Kidney (tissue), 14 donors: ENCODE measurements around the gene ANOS1. TPM values are rescaled to one million over a fixed set of nuclear protein-coding genes. Genes with fewer than 3 reads are reported as not detected.

Experiments used
- DNase-seq, 5 donors: peaks; one replicate each; pipeline ENCODE4 v3.0.0-alpha.2; 2013 to 2020
- FAIRE-seq: peaks from 2 replicates; lab custom pipeline; 2012; peaks lifted over from hg19 to GRCh38; lab: Jason Lieb, UNC
- H3K27ac ChIP-seq, 2 donors: one replicate each; pipeline ENCODE4 v1.7.0; 2013; ENCODE audit warnings: low read depth in 2 of 2, low read length in 2 of 2, inconsistent platforms in 1 of 2
- H3K27me3 ChIP-seq: one replicate; pipeline ENCODE4 v1.7.1; 2013; ENCODE audit warnings: low read length, inconsistent platforms; ENCODE audit not compliant: control insufficient read depth, insufficient read depth
- H3K36me3 ChIP-seq, 3 donors: one replicate each; pipeline versions ENCODE4 v1.7.0 to v1.7.1; 2013; ENCODE audit warnings: low read length in 3 of 3, control low read depth in 1 of 3, inconsistent platforms in 1 of 3; ENCODE audit not compliant: insufficient read depth in 3 of 3, control insufficient read depth in 2 of 3
- H3K4me1 ChIP-seq, 3 donors: one replicate each; pipeline versions ENCODE4 v1.7.0 to v1.7.1; 2013; ENCODE audit warnings: low read length in 3 of 3, inconsistent platforms in 1 of 3, low read depth in 1 of 3; ENCODE audit not compliant: control insufficient read depth in 2 of 3, insufficient read depth in 2 of 3
- H3K4me3 ChIP-seq, 3 donors: one replicate each; pipeline versions ENCODE4 v1.7.0 to v1.8.1; 2013; ENCODE audit warnings: low read length in 3 of 3, control low read depth in 1 of 3, inconsistent platforms in 1 of 3
- H3K9ac ChIP-seq, 3 donors: one replicate each; pipeline versions ENCODE4 v1.7.0 to v1.7.1; 2013; ENCODE audit warnings: low read length in 3 of 3, control low read depth in 1 of 3, inconsistent platforms in 1 of 3
- H3K9me3 ChIP-seq, 3 donors: one replicate each; pipeline versions ENCODE4 v1.7.0 to v1.7.1; 2013; ENCODE audit warnings: low read length in 3 of 3, control low read depth in 1 of 3, inconsistent platforms in 1 of 3; ENCODE audit not compliant: control insufficient read depth in 2 of 3, insufficient read depth in 1 of 3
- CTCF ChIP-seq: IDR thresholded peaks from 3 replicates; pipeline ENCODE4 v1.5.1; 2012; ENCODE audit warnings: mild to moderate bottlenecking, moderate library complexity, borderline replicate concordance; ENCODE audit not compliant: insufficient read depth; ENCODE audit errors: extremely low read depth
- intact Hi-C: fragments of 100-400 bp; cut with DNase I; formaldehyde crosslinking; loops from one replicate; pipeline ENCODE4 v1.11.1; 2022
- polyA plus RNA-seq: library from polyadenylated mRNA; stranded (reverse); fragments of 350-450 nt; fragmentation: Illumina TruSeq; extraction: RNeasy Lipid Tissue Mini Kit (QIAGEN cat#74804); gene quantifications from one replicate; pipeline ENCODE4 v1.2.3, GENCODE V29; 2014; ENCODE audit warnings: low read depth, low replicate concordance; ENCODE audit not compliant: insufficient read depth
- total RNA-seq: library from RNA; stranded (reverse); fragmentation: NEBNext Ultra II Directional; extraction: Animal tissue kit (Norgen Biotek cat#: 25700); gene quantifications from one replicate; pipeline ENCODE4 v1.2.1, GENCODE V29; 2021
- donor health status: control.
- donor health status: control.
- donor health status: control.
- donor health status: control.
- donor health status: control.
- donor health status: DM: yes; HTN: yes; CAD: no.
- donor health status: Normal renal cell carcinoma (clear cell type).

ANOS1 gene
- total and polyA plus RNA-seq, 2 donors from 2014 or later: 0.69 to 2.3 TPM

- no peaks in the 10 kb centered on the region for H3K27me3 ChIP-seq
- H3K9me3 ChIP-seq: no peaks in the 10 kb centered on the region
- no peak overlapping the region for H3K9ac ChIP-seq
- no peak for TF ChIP-seq CTCF
- no peaks in the 10 kb centered on the region for H3K36me3 ChIP-seq
- DNase-seq: peak in 1 of 5 donors; percentile 13
- H3K4me1 ChIP-seq: no peaks in the 10 kb centered on the region
- H3K4me3 ChIP-seq: no peak overlapping the region
- H3K27ac ChIP-seq: no peak overlapping the region
- intact Hi-C loops: no loop called here
- FAIRE-seq: no peak
These were observed 152.3 kb downstream of the ANOS1 start for GRCh38 chrX:8579602-8580001.

- FAIRE-seq (no peak), DNase-seq (no peak)
- Histone ChIP-seq H3K4me1 (no peaks in the 10 kb centered on the region), H3K27me3 (no peaks in the 10 kb centered on the region), H3K27ac (no peak overlapping the region), H3K9me3 (no peaks in the 10 kb centered on the region), H3K4me3 (no peak overlapping the region), H3K9ac (no peak overlapping the region), H3K36me3 (no peaks in the 10 kb centered on the region)
- no peak for TF ChIP-seq CTCF
- intact Hi-C loops: no loop called here
These were observed 155.1 kb downstream of the ANOS1 start for GRCh38 chrX:8576821-8577220.

GRCh38 chrX:8565729-8566128 lies 166.2 kb downstream of the ANOS1 start:
- FAIRE-seq (no peak), DNase-seq (no peak)
- H3K4me3 ChIP-seq: no peak overlapping the region
- H3K36me3 ChIP-seq: no peaks in the 10 kb centered on the region
- no peak overlapping the region for H3K9ac ChIP-seq
- H3K27ac ChIP-seq: no peak overlapping the region
- intact Hi-C loops: no loop called here
- H3K4me1 ChIP-seq: no peaks in the 10 kb centered on the region
- no peaks in the 10 kb centered on the region for H3K9me3 ChIP-seq
- TF ChIP-seq CTCF: no peak
- no peaks in the 10 kb centered on the region for H3K27me3 ChIP-seq

- Histone ChIP-seq H3K4me1 (no peaks in the 10 kb centered on the region), H3K4me3 (no peak overlapping the region), H3K9me3 (no peaks in the 10 kb centered on the region), H3K9ac (no peak overlapping the region), H3K36me3 (no peaks in the 10 kb centered on the region), H3K27ac (no peak overlapping the region), H3K27me3 (no peaks in the 10 kb centered on the region)
- FAIRE-seq (no peak), DNase-seq (no peak)
- no peak for TF ChIP-seq CTCF
- intact Hi-C loops: no loop called here
These were observed 183.5 kb downstream of the ANOS1 start for GRCh38 chrX:8548446-8548845.
